ENCODE data around the gene PTEN. TPM values are rescaled to one million over a fixed set of nuclear protein-coding genes. Genes with fewer than 3 reads are reported as not detected.

PTEN gene
- total and polyA plus RNA-seq, 4 donors = 29.4 to 334 (median 64.1) TPM

DNA sequence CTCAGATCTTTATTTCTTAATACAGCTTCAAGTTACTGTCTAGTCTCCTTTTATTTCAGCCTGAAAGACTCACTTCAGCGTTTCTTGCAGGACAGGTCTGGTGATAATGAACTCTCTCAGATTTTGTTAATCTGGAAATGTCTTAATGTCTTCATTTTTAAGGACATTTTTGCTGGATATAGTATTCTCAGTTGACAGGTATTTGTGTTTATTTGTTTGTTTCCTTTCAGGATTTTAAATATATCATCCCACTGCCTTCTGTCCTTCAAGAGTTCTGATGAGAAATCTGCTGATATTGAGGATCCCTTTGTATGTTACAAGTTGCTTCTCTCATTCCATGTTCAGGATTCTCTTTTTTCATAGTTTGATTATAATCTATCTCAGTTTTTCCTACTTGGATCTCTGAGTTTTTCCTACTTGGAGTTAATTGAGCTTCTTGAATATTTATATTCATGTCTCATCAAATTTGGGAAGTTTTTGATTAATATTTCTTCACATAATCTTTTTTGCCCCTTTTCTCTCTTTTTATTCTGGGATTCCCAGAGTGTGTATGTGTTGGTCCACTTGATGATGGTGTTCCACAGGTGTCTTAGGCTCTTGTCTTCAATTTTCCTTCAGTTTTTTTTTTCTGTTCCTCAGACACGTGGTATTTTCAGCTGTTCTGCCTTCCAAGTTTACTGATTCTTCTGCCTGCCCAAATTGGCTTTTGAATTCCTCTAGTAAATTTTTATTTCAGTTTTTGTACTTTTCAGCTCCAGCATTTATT, 49.9 kb downstream of the PTEN start:
- peak in 2 of 3 donors; percentile 50 to 66 for DNase-seq
- no peak for TF ChIP-seq CTCF (IDR thresholded peaks at IDR 0.05; ENCODE audit: control extremely low read depth, extremely low read depth)
- 92 to 97% methylated on average over 2 of the region's 2 CpGs for WGBS, 2 donors
- Histone ChIP-seq H3K9ac (ENCODE audit: insufficient read depth in 1 of 2, low read length in 2 of 2) (no peak overlapping the region), H3K27ac (ENCODE audit: low read depth in 1 of 2, low read length in 1 of 2) (no peak overlapping the region), H3K36me3 (ENCODE audit: control insufficient read depth in 4 of 4, insufficient read depth in 4 of 4, low read length in 4 of 4) (peaks cover 0 to 21% (median 8%) of the 10 kb centered on the region in 4 donors), H3K9me3 (ENCODE audit: control insufficient read depth in 4 of 4, insufficient read depth in 3 of 4, low read length in 3 of 4) (peaks cover 0 to 14% (median 4%) of the 10 kb centered on the region in 4 donors), H3K4me1 (ENCODE audit: control insufficient read depth in 5 of 5, insufficient read depth in 5 of 5, low read length in 5 of 5) (peaks cover 0 to 5% (median 2%) of the 10 kb centered on the region in 5 donors), H3K27me3 (ENCODE audit: control insufficient read depth in 3 of 3, insufficient read depth in 3 of 3, low read length in 2 of 3) (no peaks in the 10 kb centered on the region), H3K4me3 (no peak overlapping the region)
- ATAC-seq (ENCODE audit: insufficient read depth, low FRiP score) = no peak

DNA sequence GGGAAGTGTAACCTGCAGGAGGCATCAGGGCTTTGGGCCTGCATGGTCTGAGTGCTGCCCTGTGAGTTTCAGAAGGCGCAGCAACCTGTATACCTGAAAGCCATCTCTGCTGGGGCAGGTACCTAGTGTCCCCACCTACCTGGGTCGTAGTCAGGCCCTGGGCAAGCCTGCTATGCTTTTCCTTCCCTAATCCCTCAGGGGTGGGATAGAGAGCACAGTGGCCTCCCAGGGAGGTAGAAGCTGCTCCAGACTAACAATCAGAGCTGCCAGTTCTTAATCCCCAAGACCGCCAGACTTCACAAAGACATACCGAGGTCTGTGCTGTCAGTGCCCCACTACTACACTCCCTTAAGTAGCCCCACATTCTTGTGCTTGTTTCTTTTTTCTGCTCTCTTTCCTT, 52.0 kb downstream of the PTEN start:
- Histone ChIP-seq H3K27me3 (ENCODE audit: control insufficient read depth in 3 of 3, insufficient read depth in 3 of 3, low read length in 2 of 3) (no peaks in the 10 kb centered on the region), H3K27ac (ENCODE audit: low read depth in 1 of 2, low read length in 1 of 2) (no peak overlapping the region)
- ATAC-seq (ENCODE audit: insufficient read depth, low FRiP score) = no peak

GRCh38 chr10:87915989-87916388, 52.6 kb downstream of the PTEN start:
- no peak overlapping the region for H3K27ac ChIP-seq (ENCODE audit: low read depth in 1 of 2, low read length in 1 of 2)
- 31 to 36% methylated on average over 1 of the region's 1 CpG for WGBS, 2 donors
- ATAC-seq (ENCODE audit: insufficient read depth, low FRiP score) (peak; percentile 47), DNase-seq (peak in 2 of 3 donors; percentile 40 to 43)
- peaks cover 0 to 18% (median 8%) of the 10 kb centered on the region in 4 donors for H3K36me3 ChIP-seq (ENCODE audit: control insufficient read depth in 4 of 4, insufficient read depth in 4 of 4, low read length in 4 of 4)
- H3K4me3 ChIP-seq = no peak overlapping the region
- no peaks in the 10 kb centered on the region for H3K27me3 ChIP-seq (ENCODE audit: control insufficient read depth in 3 of 3, insufficient read depth in 3 of 3, low read length in 2 of 3)
- H3K9me3 ChIP-seq (ENCODE audit: control insufficient read depth in 4 of 4, insufficient read depth in 3 of 4, low read length in 3 of 4) = peaks cover 0 to 14% (median 4%) of the 10 kb centered on the region in 4 donors
- H3K9ac ChIP-seq (ENCODE audit: insufficient read depth in 1 of 2, low read length in 2 of 2) = peak overlapping the region in 1 of 2 donors; percentile 20
- H3K4me1 ChIP-seq (ENCODE audit: control insufficient read depth in 5 of 5, insufficient read depth in 5 of 5, low read length in 5 of 5) = peaks cover 0 to 5% (median 2%) of the 10 kb centered on the region in 5 donors
- no peak for TF ChIP-seq CTCF (IDR thresholded peaks at IDR 0.05; ENCODE audit: control extremely low read depth, extremely low read depth)

More for the DNA sequence above, 52.0 kb downstream of the PTEN start:
- peaks cover 0 to 19% (median 8%) of the 10 kb centered on the region in 4 donors for H3K36me3 ChIP-seq (ENCODE audit: control insufficient read depth in 4 of 4, insufficient read depth in 4 of 4, low read length in 4 of 4)
- no peak for TF ChIP-seq CTCF (IDR thresholded peaks at IDR 0.05; ENCODE audit: control extremely low read depth, extremely low read depth)
- H3K9me3 ChIP-seq (ENCODE audit: control insufficient read depth in 4 of 4, insufficient read depth in 3 of 4, low read length in 3 of 4) = peaks cover 0 to 14% (median 4%) of the 10 kb centered on the region in 4 donors
- peak overlapping the region in 1 of 2 donors; percentile 23 for H3K9ac ChIP-seq (ENCODE audit: insufficient read depth in 1 of 2, low read length in 2 of 2)
- H3K4me1 ChIP-seq (ENCODE audit: control insufficient read depth in 5 of 5, insufficient read depth in 5 of 5, low read length in 5 of 5) = peaks cover 0 to 5% (median 2%) of the 10 kb centered on the region in 5 donors
- WGBS, 2 donors = 73 to 81% methylated on average over 4 of the region's 4 CpGs
- no peak for DNase-seq
- H3K4me3 ChIP-seq = no peak overlapping the region

Data from lung (tissue), 12 donors.